BLaER1 (cell line): ENCODE data around the gene DDX27.
A peak's percentile ranks its signal among the peaks of the same experiment; 100 is the strongest.

Source experiments
- H3K27ac ChIP-seq: shearing (Covaris generic); formaldehyde crosslinking; 2 replicates; pipeline ENCODE4 v1.8.1; 2022
- H3K27me3 ChIP-seq: shearing (Covaris generic); formaldehyde crosslinking; 2 replicates; pipeline ENCODE4 v1.8.1; 2022
- H3K36me3 ChIP-seq: shearing (Covaris generic); formaldehyde crosslinking; 2 replicates; pipeline ENCODE4 v1.8.1; 2022
- H3K4me1 ChIP-seq: shearing (Covaris generic); formaldehyde crosslinking; 2 replicates; pipeline ENCODE4 v1.8.1; 2022
- H3K4me2 ChIP-seq: shearing (Covaris generic); formaldehyde crosslinking; 2 replicates; pipeline ENCODE4 v1.8.1; 2022
- H3K4me3 ChIP-seq: shearing (Covaris generic); formaldehyde crosslinking; 2 replicates; pipeline ENCODE4 v1.8.1; 2022
- H3K9ac ChIP-seq: shearing (Covaris generic); formaldehyde crosslinking; 2 replicates; pipeline ENCODE4 v1.8.1; 2022
- H3K9me3 ChIP-seq: shearing (Covaris generic); formaldehyde crosslinking; 2 replicates; pipeline ENCODE4 v1.8.1; 2022
- H4K20me1 ChIP-seq: shearing (Covaris generic); formaldehyde crosslinking; 2 replicates; pipeline ENCODE4 v1.8.1; 2022
- Cebpa-rat ChIP-seq: shearing (Covaris generic); IDR thresholded peaks from 2 replicates; pipeline ENCODE4 v1.8.1; 2022

The DDX27 gene

DNA sequence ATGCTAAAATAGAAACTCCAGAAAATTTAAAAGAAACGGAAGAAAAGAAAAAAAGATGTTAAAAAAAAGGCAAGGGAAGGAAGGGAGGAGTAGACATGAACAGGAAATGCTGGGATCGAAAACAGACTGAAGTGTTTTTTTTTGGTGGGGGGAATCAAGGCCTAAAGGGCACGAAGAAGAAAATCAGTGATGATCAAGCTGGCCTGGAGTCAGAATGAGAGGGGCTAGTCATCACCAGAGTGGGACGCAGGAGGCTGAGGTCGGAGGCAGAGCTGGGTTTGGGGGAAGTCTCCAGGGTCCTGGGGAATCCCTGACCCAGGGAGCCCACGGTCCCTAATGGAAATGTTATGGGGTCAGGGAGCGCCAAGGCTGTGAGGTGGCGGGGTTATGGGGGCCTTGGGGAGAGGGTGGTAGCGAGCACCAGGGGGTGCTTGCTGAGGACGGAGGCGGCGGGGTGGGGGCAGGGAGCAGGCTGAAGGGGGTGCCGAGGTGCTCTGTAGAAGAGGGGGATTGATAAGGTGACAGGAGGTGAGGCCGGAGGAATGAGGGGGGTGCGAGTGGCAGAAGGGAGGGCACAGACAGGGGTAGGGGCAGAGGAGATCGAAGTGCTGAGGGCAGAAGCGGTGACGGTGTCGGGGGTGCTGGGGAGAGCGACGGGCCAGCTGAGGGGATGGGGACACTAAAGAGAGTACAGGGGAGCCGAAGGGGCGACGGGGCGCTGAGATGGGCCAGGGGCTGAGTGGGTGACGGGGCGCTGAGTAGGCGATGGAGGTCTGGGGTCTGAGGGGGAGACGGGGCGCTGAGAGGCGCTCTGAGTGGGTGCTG, 58.0 kb downstream of the DDX27 start:
- H3K4me2 ChIP-seq = peak overlapping the region; percentile 98
- H3K9me3 ChIP-seq = peaks cover 29% of the 10 kb centered on the region
- H3K27me3 ChIP-seq = no peaks in the 10 kb centered on the region
- peaks cover 66% of the 10 kb centered on the region for H3K36me3 ChIP-seq
- peak overlapping the region; percentile 99 for H3K9ac ChIP-seq
- H3K4me3 ChIP-seq = peak overlapping the region; percentile 82
- TF ChIP-seq Cebpa-rat = no peak
- H3K4me1 ChIP-seq = peaks cover 46% of the 10 kb centered on the region
- H3K27ac ChIP-seq = peak overlapping the region; percentile 97
- H4K20me1 ChIP-seq = peaks cover 70% of the 10 kb centered on the region

GRCh38 chr20:49277786-49278035, 58.5 kb downstream of the DDX27 start:
- H3K9me3 ChIP-seq = peaks cover 34% of the 10 kb centered on the region
- H3K4me2 ChIP-seq = peak overlapping the region; percentile 98
- peaks cover 70% of the 10 kb centered on the region for H4K20me1 ChIP-seq
- H3K4me1 ChIP-seq = peaks cover 52% of the 10 kb centered on the region
- peaks cover 66% of the 10 kb centered on the region for H3K36me3 ChIP-seq
- H3K27me3 ChIP-seq = no peaks in the 10 kb centered on the region
- peak overlapping the region; percentile 82 for H3K4me3 ChIP-seq
- TF ChIP-seq Cebpa-rat = no peak
- peak overlapping the region; percentile 97 for H3K27ac ChIP-seq
- H3K9ac ChIP-seq = peak overlapping the region; percentile 99

DNA sequence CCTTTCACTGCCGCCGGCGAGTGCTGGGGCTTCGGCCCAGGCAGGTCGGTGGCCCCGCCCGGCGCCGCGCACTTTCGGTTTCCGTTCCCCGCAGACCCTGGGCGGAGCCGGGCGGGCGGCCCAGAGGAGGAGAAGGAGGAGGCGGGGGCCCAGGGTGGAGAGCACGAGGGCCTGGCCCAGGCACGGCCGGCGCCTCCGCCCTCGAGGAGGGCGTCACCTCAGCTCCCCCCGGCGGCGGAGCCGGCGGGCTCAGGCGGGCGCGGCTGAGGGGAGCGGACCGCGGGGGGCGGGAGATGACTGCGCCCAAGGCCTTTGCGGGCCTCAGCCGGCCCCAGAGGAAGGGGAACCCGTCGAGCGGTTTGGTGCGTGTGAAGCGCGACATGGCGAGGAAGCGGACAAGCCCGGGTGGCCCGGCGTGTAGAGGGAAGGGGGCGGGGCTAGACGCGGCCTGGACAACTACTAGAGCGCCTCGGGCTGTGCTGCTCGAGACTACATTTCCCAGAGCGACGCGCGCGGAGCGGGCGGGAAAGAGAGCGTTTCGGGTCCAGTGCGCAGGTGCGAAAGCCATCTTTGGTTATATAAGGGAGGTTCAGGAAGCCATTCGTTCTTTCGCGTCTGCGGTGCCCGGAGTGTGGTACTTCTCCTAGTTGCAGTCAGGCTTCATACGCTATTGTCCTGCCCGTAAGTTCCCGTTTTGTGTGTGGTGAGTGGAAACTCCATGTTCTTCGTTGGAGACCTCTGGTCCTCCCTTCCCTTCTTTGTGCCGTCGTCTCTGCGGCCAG, 59.0 kb downstream of the DDX27 start, which contains the start of gene ZNFX1:
TSS of gene ZNFX1 (minus strand) at position 22 of the 782 bp plus-strand sequence. CDS start 2,218 bp downstream, outside the sequence.
- Histone ChIP-seq H3K9ac (peak within 1 kb of the TSS; percentile 99), H3K9me3 (peaks cover 39% of the 10 kb centered on the region), H4K20me1 (peaks cover 70% of the 10 kb centered on the region), H3K27ac (peak within 1 kb of the TSS; percentile 97), H3K36me3 (peaks cover 66% of the 10 kb centered on the region), H3K4me3 (peak within 1 kb of the TSS; percentile 82), H3K4me2 (peak within 1 kb of the TSS; percentile 98), H3K27me3 (no peaks in the 10 kb centered on the region), H3K4me1 (peaks cover 57% of the 10 kb centered on the region)
- no peak for TF ChIP-seq Cebpa-rat

DNA sequence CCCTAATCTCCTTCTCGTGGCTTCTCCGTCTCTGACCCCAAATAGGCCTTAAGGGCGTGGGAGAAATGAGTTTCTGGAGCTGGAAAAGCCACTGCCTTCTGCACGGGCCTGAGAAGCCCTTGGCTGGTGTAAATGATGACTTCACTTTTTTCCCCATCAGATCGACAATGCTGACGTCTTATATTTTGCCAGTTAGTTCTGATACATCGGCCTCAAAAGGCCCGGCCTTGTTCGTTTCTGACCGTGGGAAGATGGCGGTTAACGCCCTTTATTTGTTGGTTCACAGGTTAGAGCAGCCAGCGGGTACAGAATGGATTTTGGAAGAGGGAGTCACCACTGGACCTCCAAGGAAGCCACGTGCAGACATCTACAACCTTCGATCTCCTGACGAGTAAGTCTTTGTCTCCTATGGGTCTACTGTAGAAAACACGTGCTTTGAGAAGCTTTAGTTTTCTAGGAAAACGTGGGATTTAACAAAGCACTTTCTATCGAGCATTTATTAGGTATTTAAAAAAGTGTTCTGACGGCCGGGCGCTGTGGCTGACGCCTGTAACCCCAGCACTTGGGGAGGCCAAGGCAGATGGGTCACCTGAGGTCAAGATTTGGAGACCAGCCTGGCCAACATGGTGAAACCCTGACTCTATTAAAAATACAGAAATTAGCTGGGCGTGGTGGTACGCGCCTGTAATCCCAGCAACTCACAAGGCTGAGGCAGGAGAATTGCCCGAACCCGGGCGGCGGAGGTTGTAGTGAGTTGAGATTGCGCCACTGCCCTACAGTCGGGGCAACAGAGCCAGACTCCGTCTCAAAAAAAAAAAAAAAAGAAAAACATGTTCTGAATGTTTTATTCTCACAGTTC, 59.8 kb downstream of the DDX27 start:
- no peak for TF ChIP-seq Cebpa-rat
- H4K20me1 ChIP-seq = peaks cover 71% of the 10 kb centered on the region
- H3K36me3 ChIP-seq = peaks cover 66% of the 10 kb centered on the region
- peak overlapping the region; percentile 97 for H3K27ac ChIP-seq
- peaks cover 47% of the 10 kb centered on the region for H3K9me3 ChIP-seq
- peak overlapping the region; percentile 89 for H3K4me2 ChIP-seq
- H3K27me3 ChIP-seq = no peaks in the 10 kb centered on the region
- peak overlapping the region; percentile 82 for H3K4me3 ChIP-seq
- peak overlapping the region; percentile 99 for H3K9ac ChIP-seq
- H3K4me1 ChIP-seq = peaks cover 60% of the 10 kb centered on the region

DNA sequence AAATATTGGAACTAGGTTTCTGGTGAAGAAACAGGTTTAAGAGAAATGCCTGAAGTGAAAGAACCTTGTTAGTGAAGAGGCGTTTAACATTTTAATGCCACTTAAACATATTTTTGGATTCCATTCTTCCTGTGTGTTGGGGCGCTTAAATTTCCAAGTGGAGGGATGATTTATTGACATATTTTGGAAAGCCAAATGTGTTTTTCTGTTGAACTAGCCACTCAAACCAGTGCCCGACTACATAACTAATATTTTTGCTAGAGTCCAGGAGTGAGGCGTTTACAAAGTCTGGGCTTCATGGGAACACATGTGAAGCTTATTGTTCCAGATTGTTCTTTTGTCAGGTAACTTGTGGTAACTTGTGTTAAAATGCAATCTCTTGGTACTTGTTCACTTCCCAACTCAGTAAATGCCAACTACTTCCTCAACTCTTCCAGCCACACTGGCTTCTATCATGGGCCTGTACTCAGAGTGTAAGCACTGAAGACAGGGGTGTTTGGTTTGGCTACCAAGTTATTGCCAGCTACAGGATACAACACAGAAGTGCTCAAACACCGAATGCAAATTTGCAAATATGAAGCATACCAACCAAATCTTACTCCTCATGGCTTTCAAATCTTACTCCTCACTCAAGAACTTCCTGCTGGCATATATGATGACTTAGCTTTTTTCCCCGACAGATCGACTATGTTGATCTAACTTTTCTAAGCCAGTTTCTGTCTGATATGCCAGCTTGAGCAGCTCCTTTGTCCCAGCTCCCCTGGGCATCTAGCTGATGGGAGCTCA, 60.7 kb downstream of the DDX27 start:
- Histone ChIP-seq H3K27ac (peak overlapping the region; percentile 97), H3K4me1 (peaks cover 66% of the 10 kb centered on the region), H3K9ac (peak overlapping the region; percentile 99), H3K4me2 (peak overlapping the region; percentile 89), H4K20me1 (peaks cover 79% of the 10 kb centered on the region), H3K27me3 (no peaks in the 10 kb centered on the region), H3K9me3 (peaks cover 56% of the 10 kb centered on the region), H3K4me3 (peak overlapping the region; percentile 82), H3K36me3 (peaks cover 69% of the 10 kb centered on the region)
- TF ChIP-seq Cebpa-rat = no peak

DNA sequence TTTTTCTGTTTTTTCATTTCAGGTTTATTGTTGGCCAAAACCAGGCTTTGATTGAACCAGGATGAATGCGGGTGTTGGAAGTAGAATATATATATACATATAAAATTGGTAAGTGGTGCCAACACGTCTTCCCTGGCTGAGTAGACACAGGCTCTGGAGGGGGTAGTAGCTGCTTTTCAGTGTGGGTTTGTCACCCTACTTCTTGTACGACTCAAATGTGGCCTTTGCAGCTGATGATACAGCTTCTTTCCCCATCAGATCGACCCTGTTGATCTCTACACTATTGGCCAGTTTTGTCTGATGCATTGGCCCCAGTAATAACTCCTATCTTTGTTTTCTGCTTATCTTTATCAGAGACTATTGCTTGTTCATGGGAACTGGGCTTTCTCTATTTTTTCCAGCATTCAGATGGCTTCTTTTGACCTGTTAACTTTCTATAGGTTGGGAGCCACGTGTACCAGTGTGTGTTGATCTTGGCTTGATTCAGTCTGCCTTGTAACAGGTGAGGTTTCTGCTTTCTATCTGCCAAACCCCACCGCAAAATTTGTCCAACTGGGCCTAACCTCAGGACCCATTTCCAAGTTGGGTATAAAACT, 61.3 kb downstream of the DDX27 start:
- H4K20me1 ChIP-seq = peaks cover 80% of the 10 kb centered on the region
- H3K4me1 ChIP-seq = peaks cover 61% of the 10 kb centered on the region
- peaks cover 69% of the 10 kb centered on the region for H3K36me3 ChIP-seq
- peaks cover 63% of the 10 kb centered on the region for H3K9me3 ChIP-seq
- TF ChIP-seq Cebpa-rat = no peak
- peak overlapping the region; percentile 89 for H3K4me2 ChIP-seq
- H3K27me3 ChIP-seq = no peaks in the 10 kb centered on the region
- H3K4me3 ChIP-seq = peak overlapping the region; percentile 82
- peak overlapping the region; percentile 99; the same call in 1 of the 2 replicates for H3K9ac ChIP-seq
- H3K27ac ChIP-seq = peak overlapping the region; percentile 97

DNA sequence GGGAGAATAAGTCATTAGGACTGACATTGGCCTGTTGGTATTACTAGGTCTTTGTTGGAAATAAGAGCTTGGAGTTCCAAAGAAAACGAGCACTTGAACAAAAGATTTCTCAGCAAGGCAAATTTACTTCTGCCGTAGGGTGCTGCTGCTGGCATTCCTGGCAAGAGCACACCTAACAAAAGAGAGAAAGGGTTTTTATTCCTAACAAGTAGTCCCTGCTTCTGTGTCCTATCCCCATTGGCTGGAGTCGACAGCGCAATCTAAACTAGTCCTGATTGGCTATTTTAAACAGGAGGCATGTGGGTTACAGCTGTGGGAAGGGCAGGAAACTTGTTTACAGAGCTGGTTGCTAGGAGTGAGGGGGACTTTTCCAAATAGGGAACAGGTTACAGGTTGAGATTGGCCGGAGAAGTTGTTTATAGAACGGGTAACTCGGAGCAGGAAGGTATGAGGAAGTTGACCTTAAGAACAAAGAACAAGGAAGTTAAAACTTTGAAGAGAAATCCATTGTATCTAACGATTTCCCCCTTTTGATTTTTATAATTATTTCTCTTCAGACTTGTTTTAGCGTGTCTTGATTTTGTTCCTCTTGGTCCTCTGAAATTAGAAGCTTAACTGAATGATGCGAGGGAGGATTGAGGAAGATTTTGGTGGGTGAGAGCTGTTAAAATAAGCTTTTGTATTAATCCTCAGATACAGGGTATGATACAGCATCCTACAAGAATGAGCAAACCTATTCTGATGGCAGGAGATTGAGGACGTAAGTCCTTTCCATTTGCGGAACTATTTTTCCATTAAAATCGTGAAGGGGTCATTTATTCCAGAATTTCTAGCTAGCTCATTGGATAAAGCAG, 62.1 kb downstream of the DDX27 start:
- no peak for TF ChIP-seq Cebpa-rat
- Histone ChIP-seq H3K27ac (peak overlapping the region; percentile 97; the same call in 1 of the 2 replicates), H4K20me1 (peaks cover 80% of the 10 kb centered on the region), H3K9ac (peak overlapping the region; percentile 99; the same call in 1 of the 2 replicates), H3K4me3 (peak overlapping the region; percentile 82), H3K36me3 (peaks cover 74% of the 10 kb centered on the region), H3K4me2 (peak overlapping the region; percentile 89), H3K27me3 (no peaks in the 10 kb centered on the region), H3K4me1 (peaks cover 53% of the 10 kb centered on the region), H3K9me3 (peaks cover 70% of the 10 kb centered on the region)
